Hematopoietic multipotent progenitor cell treated with erythropoietin and hydrocortisone succinate and interleukin-3 and kit ligand, for 6 days (in vitro differentiated cells): Measurements from ENCODE around the gene CASP4.
"Not testable (repeated sequence)": the region's sequence is repeated elsewhere in the genome, so short reads cannot be mapped to it uniquely, and the experiment has no call there.

Source experiments
- DNase-seq: peaks from one replicate; pipeline ENCODE4 v3.0.0-alpha.2; 2015

The CASP4 gene

GRCh38 chr11:104946907-104947306 lies 21.5 kb downstream of the CASP4 start:
- DNase-seq = peak; percentile 81

GRCh38 chr11:104944076-104944475 lies 24.3 kb downstream of the CASP4 start:
- DNase-seq = no peak

GRCh38 chr11:104943561-104943960 lies 24.8 kb downstream of the CASP4 start:
- no peak for DNase-seq

- DNase-seq = no peak
Observed at GRCh38 chr11:104934594-104934993, 33.8 kb downstream of the CASP4 start.

GRCh38 chr11:104934073-104934472 lies 34.3 kb downstream of the CASP4 start:
- DNase-seq = not testable (repeated sequence)

- DNase-seq = no peak
Observed at GRCh38 chr11:104928811-104929210, 39.6 kb downstream of the CASP4 start.

GRCh38 chr11:104926771-104927611 lies 41.4 kb downstream of the CASP4 start:
- DNase-seq = no peak

- DNase-seq = no peak
Observed at GRCh38 chr11:104925850-104926249, 42.5 kb downstream of the CASP4 start.

GRCh38 chr11:104918113-104918824 lies 50.1 kb downstream of the CASP4 start:
- DNase-seq = peak; percentile 12

GRCh38 chr11:104917271-104918112 lies 50.9 kb downstream of the CASP4 start:
- DNase-seq = no peak

- no peak for DNase-seq
Observed at GRCh38 chr11:104916442-104916841, 51.9 kb downstream of the CASP4 start.

- DNase-seq = no peak
Observed at GRCh38 chr11:104912102-104912501, 56.3 kb downstream of the CASP4 start.

GRCh38 chr11:104908186-104908531 lies 60.2 kb downstream of the CASP4 start:
- DNase-seq = no peak

GRCh38 chr11:104907521-104908185 lies 60.7 kb downstream of the CASP4 start:
- DNase-seq = no peak

- DNase-seq = no peak
Observed at GRCh38 chr11:104905271-104905670, 63.1 kb downstream of the CASP4 start.

- no peak for DNase-seq
Observed at GRCh38 chr11:104899226-104899625, 69.1 kb downstream of the CASP4 start.

GRCh38 chr11:104898685-104899013 lies 69.7 kb downstream of the CASP4 start:
- no peak for DNase-seq

GRCh38 chr11:104897891-104898684 lies 70.3 kb downstream of the CASP4 start, which contains the start of gene CASP12:
Gene CASP12 (minus strand): TSS chr11:104898460.
- no peak for DNase-seq

- no peak for DNase-seq
Observed at GRCh38 chr11:104895634-104896033, 72.7 kb downstream of the CASP4 start.

- no peak for DNase-seq
Observed at GRCh38 chr11:104893876-104894275, 74.5 kb downstream of the CASP4 start.
